Activated CD4-positive, alpha-beta T cell treated with anti-CD3 and anti-CD28 coated beads, Interleukin-2, Interleukin-4, amounts not matched to agents 100 ng/mL and 50 ng/mL, durations not matched to agents 16 hours and 8 hours (primary cell): Measurements from ENCODE around the gene DSCAM.
"Not testable (repeated sequence)": the region's sequence is repeated elsewhere in the genome, so short reads cannot be mapped to it uniquely, and the experiment has no call there.

ENCODE experiments used
- DNase-seq: peaks from one replicate; pipeline ENCODE4 v3.0.0-alpha.2; 2020; ENCODE audit warnings: low spot score

DSCAM gene

GRCh38 chr21:40047993-40048730, 798.8 kb downstream of the DSCAM start:
- DNase-seq, result no peak

DNA sequence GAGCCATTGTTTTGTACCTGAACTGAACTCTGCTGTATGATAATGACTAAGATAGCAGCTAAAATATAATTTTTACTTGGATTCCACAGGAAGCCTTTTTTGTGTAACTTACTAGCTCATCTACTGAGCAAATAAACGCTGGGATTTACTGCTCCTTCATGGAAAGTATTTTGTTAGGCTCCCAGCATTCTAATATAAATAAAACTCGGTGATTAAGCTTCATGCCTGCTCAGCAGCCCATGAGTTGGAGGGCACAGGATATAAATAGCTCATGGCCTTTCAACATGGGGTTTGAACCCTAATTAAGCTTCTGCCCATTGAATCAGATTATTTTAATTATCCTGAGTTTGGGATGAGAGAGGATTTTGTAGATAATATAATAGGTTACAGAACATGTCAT, 799.7 kb downstream of the DSCAM start:
- DNase-seq, result no peak

GRCh38 chr21:40043866-40044265, 803.1 kb downstream of the DSCAM start:
- no peak for DNase-seq

- DNase-seq, result no peak
Observed at GRCh38 chr21:40043423-40043822, 803.5 kb downstream of the DSCAM start.

- no peak for DNase-seq
Observed at GRCh38 chr21:40041446-40041845, 805.5 kb downstream of the DSCAM start.

- not testable (repeated sequence) for DNase-seq
Observed at GRCh38 chr21:40033156-40033782, 813.7 kb downstream of the DSCAM start.

- DNase-seq, result no peak
Observed at GRCh38 chr21:40029888-40030287, 817.1 kb downstream of the DSCAM start.

DNA sequence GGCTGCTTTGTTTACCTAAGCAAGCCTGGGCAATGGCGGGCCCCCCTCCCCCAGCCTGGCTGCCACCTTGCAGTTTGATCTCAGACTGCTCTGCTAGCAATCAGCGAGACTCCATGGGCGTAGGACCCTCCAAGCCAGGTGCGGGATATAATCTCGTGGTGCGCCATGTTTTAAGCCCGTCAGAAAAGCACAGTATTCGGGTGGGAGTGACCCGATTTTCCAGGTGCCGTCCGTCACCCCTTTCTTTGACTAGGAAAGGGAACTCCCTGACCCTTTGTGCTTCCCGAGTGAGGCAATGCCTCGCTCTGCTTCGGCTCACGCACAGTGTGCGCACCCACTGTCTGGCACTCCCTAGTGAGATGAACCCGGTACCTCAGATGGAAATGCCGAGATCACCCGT, 818.6 kb downstream of the DSCAM start:
- DNase-seq, result not testable (repeated sequence)

DNA sequence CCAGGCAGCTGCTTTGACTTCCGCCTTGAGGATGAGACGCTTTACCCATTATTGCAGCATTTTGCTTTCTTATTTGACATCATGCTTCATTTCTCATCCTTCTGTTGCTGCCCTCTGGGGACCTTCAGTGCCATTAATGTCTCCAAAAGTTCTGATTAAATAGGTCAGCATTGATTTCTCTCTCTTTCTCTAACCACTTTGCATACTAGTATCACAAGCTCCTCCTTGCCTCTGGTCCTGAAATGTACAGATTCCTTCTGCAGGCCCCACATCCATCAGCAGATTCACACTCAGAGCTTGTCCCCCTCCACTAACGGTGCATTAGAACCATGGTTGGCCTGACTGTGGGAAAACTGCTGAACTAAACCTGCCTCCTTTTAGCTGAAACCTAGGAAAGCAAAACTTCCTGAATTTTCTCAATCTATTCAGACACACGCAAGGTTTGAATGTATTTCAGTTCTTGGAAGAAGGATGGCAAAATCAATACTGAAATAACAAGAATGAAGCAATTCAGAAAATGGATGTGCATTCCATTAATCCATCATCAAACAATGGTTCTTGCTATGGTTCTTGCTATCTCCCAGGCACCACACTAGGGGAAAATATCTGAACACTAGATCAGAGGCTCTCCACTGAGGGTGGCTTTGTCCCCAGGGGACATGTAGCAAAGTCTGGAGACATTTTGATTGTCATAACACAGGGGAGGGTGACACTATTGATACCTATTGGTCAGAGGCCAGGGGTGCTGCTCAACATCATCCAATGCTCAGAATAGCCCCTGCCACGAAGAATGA, 825.2 kb downstream of the DSCAM start:
- DNase-seq, result no peak

- DNase-seq, result no peak
Observed at GRCh38 chr21:40020651-40021050, 826.3 kb downstream of the DSCAM start.

DNA sequence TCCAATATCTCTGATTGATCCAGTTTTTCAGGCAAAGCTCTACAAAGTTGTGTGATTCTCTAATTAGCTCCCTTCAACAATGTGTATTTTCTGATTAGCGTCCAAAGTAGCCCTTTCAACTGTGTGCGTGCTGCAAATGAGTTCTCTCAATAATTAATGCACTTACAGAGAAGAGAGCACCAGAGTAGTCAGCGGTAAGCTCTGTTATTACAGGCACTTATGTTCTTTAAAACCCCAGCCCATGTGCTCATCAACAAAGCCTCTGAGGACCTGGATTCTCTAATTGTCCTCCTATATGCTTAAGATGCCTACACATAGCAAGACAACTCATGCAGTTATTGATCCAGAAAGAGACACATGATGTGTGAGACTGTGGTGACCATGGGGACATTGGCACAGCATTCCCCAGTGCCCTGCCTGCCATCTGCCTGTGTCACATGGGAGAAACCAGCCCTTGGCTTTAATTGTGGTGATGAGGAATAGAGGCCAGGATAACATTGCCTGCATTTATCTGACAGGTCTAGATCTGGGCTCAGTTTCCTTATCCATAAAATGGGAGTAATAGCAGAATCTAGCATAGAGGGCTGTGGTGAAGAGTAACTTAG, 828.0 kb downstream of the DSCAM start:
- DNase-seq, result no peak

GRCh38 chr21:40016667-40017066, 830.3 kb downstream of the DSCAM start:
- DNase-seq, result no peak

DNA sequence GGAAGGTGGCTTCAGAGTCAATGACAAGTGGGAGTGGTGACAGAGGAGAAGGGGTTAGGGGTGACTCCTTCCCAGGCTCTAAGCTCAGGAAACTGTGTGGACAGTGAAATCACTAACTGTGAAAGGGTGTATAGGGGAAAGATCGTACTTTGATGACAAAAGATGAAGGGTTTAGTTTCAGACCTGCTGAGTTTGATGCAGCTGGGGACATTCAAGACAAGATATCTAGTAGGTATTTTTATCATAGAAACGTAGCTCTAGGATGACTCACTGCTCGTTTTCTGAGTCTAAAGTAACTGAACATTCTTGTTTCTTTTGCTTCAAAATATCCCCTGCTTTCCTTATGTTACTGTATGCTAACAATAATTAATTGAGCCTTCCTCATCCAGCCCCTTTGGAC, 830.7 kb downstream of the DSCAM start:
- DNase-seq, result no peak

- no peak for DNase-seq
Observed at GRCh38 chr21:40015818-40016217, 831.1 kb downstream of the DSCAM start.

DNA sequence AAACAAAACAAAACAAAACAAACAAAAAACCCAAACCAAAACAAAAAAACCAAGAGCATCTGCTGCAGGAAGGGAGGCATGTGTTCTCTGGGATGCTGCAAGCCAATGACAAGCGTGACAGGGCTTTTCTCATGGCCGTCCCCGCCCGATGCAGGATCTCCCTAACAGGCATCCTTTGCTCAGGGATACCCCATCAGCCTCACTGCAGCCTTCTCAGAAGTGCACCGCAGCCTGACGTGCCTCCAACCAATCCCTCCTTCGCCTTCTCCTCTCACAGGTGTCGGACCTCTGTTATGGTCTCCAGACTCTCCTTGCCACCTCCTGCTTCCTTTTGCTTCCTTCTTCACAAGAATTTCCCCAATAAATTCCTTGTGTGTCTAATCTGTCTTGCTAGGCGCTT, 832.6 kb downstream of the DSCAM start:
- no peak for DNase-seq

- DNase-seq, result no peak
Observed at GRCh38 chr21:40013001-40013735, 833.8 kb downstream of the DSCAM start.

DNA sequence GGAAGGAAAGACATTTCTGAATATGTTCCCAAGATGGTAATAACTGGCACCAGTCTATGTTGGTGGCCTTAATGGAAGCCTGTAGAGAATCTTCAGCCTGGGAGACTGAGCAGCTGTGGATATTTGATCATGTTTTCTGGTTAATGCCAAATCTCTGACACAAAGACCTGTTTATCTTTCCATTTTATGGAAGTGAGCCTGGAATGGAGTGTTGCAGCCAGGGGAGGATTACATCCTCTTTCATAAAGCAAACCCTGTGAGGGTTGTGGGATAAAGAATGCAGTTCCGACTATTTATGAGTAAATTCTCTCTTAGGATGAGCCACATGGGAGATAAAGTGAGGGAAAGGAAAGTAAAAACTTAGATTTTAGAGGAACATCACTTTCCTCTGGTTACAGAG, 835.6 kb downstream of the DSCAM start:
- DNase-seq, result no peak

- no peak for DNase-seq
Observed at GRCh38 chr21:40002978-40003377, 844.0 kb downstream of the DSCAM start.

DNA sequence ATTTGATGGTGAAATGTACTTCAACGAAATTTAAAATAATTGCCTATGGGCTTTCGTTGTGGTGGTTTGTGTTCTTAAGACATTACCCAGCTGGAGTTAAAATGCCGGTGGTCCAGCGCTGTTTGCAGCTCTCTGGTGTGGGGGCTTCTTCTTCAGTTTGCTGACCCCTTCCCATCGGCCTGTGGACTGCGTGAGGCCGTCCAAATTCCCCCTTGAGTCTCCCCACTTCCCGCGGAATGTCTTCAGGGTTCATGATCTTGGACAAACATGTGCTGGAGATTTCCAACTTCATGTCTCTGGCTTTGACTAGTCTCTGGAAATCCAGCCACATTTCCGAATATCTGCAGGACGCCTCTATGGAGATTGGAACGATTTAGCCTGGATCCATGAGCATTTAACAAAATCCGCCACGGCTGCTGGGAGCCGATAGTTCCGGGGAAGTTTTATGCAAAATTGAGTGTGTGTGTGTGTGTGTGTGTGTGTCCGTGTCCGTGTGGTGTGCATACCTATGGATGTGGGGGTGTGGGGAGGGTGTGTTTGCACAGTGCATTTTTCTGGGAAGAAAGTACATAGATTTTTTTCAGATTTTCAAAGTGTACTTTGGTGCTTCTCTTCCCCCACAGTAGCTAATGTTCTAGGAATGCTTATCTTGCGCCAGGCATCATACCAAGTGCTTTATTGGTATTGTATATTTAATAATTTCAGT, 862.5 kb downstream of the DSCAM start:
- DNase-seq, result no peak

GRCh38 chr21:39980241-39980820, 866.6 kb downstream of the DSCAM start:
- no peak for DNase-seq

- no peak for DNase-seq
Observed at GRCh38 chr21:39979321-39979720, 867.6 kb downstream of the DSCAM start.
